DND-41 (cell line): ENCODE data around the gene TFAP2A.

Source experiments
- ATAC-seq: fragments of 200-7000 bp; cut with Tn5 transposase; 3 replicates; pipeline ENCODE4 v1.9.1; 2021; ENCODE audit warnings: low read depth; ENCODE audit not compliant: insufficient read depth
- DNase-seq: peaks from one replicate; pipeline ENCODE4 v3.0.0-alpha.2; 2020
- H2AFZ ChIP-seq: 2 replicates; pipeline ENCODE4 v1.6.0; 2012; ENCODE audit warnings: low read depth, low read length
- H3K27ac ChIP-seq: 2 replicates; pipeline ENCODE4 v1.5.1; 2012; ENCODE audit warnings: low read length, inconsistent platforms
- H3K27me3 ChIP-seq: fragments of 200-600 bp; sonication (generic); 2 replicates; pipeline ENCODE4 v1.6.0; 2012; ENCODE audit warnings: low read length, mild to moderate bottlenecking, inconsistent platforms; ENCODE audit not compliant: insufficient read depth, poor library complexity
- H3K36me3 ChIP-seq: 2 replicates; pipeline ENCODE4 v1.5.1; 2012; ENCODE audit warnings: low read length, inconsistent platforms; ENCODE audit not compliant: insufficient read depth
- H3K4me1 ChIP-seq: 2 replicates; pipeline ENCODE4 v1.5.1; 2012; ENCODE audit warnings: mild to moderate bottlenecking, low read length; ENCODE audit not compliant: insufficient read depth
- H3K4me2 ChIP-seq: 2 replicates; pipeline ENCODE4 v1.6.0; 2012; ENCODE audit warnings: mild to moderate bottlenecking, moderate library complexity, low read length, inconsistent platforms; ENCODE audit not compliant: insufficient read depth
- H3K4me3 ChIP-seq, 2 experiments: fragments of 200-600 bp in 1 of 2; shearing (Covaris generic) in 1 of 2; 2 replicates each; pipeline ENCODE4 v1.5.1; 2012 to 2016; ENCODE audit warnings: inconsistent platforms in 2 of 2, low read length in 2 of 2, mild to moderate bottlenecking in 2 of 2, low read depth in 1 of 2, moderate library complexity in 1 of 2
- H3K79me2 ChIP-seq: 2 replicates; pipeline ENCODE4 v1.6.0; 2012; ENCODE audit warnings: low read length, inconsistent platforms; ENCODE audit not compliant: insufficient read depth
- H3K9ac ChIP-seq: 2 replicates; pipeline ENCODE4 v1.6.0; 2012; ENCODE audit warnings: low read depth, mild to moderate bottlenecking, inconsistent platforms, low read length, moderate library complexity
- H3K9me3 ChIP-seq: 2 replicates; pipeline ENCODE4 v1.5.1; 2012; ENCODE audit warnings: low read length, moderate library complexity, mild to moderate bottlenecking, inconsistent platforms; ENCODE audit not compliant: insufficient read depth, severe bottlenecking
- H4K20me1 ChIP-seq: 2 replicates; pipeline ENCODE4 v1.6.0; 2012; ENCODE audit warnings: low read length; ENCODE audit not compliant: insufficient read depth
- EZH2 ChIP-seq: IDR thresholded peaks from 3 replicates; pipeline ENCODE4 v1.6.1; 2012; ENCODE audit warnings: borderline replicate concordance, low read depth, mild to moderate bottlenecking, moderate library complexity, low read length, inconsistent platforms; ENCODE audit not compliant: severe bottlenecking
- TF ChIP-seq, protein P1 (sequence below): IDR thresholded peaks from 2 replicates; pipeline ENCODE4 v1.5.1; 2012; ENCODE audit warnings: borderline replicate concordance, low read length, moderate library complexity, mild to moderate bottlenecking; ENCODE audit not compliant: poor library complexity, severe bottlenecking; ENCODE audit errors: extremely low read depth

Gene TFAP2A

DNA sequence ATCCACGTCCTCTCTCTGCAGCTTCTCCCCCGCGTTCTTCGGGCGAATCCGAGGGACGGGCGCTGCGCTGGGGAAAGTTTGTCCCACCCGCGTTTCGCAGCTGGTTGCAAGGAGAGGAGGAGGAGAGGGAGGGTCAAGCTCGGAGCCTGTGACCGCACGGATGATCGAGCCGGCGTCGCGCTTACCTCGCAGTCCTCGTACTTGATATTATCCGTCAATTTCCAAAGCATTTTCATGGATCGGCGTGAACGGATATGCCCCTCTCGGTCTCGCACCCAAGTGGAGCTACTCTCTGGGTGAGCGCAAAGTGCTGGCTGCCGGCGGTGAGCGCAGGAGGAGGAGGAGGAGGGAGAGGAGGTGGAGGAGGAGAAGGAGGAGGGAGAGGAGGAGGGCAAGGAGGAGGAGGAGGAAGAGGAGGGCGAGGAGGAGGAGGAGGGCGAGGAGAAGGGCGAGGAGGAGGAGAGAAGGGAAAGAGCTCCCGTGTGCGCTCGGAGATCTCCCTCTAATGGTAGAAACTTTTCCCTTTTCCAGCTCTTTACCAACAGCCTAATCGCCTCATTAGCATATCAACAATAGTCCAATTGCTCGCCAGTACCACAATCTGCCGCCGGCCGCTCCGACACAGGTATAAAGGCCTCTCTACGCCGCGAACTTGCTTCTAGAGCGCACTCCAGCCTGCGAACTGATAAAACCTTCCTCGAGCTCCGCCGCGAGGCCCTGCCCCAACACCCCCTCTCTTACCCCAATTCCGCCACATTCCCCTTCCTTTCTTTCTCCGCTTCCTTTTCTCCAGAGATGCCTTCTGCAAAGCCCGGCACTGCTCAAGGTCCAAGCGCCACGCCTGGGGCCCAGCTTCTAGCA lies at the start of gene TFAP2A:
TSS of gene TFAP2A (minus strand) at position 319 of the 861 bp plus-strand sequence. CDS start at position 236, 83 bp downstream.
- H3K4me3 ChIP-seq = no peak within 1 kb of the TSS
- H4K20me1 ChIP-seq = no peaks in the 10 kb centered on the region
- no peak within 1 kb of the TSS for H3K27ac ChIP-seq
- H3K79me2 ChIP-seq = no peaks in the 10 kb centered on the region
- DNase-seq (no peak), ATAC-seq (no peak)
- no peak within 1 kb of the TSS for H3K9ac ChIP-seq
- no peaks in the 10 kb centered on the region for H3K36me3 ChIP-seq
- no peak within 1 kb of the TSS for H3K4me2 ChIP-seq
- no peaks in the 10 kb centered on the region for H3K4me1 ChIP-seq
- H3K27me3 ChIP-seq = no peaks in the 10 kb centered on the region
- no peak for TF ChIP-seq EZH2
- TF ChIP-seq, protein P1, sequence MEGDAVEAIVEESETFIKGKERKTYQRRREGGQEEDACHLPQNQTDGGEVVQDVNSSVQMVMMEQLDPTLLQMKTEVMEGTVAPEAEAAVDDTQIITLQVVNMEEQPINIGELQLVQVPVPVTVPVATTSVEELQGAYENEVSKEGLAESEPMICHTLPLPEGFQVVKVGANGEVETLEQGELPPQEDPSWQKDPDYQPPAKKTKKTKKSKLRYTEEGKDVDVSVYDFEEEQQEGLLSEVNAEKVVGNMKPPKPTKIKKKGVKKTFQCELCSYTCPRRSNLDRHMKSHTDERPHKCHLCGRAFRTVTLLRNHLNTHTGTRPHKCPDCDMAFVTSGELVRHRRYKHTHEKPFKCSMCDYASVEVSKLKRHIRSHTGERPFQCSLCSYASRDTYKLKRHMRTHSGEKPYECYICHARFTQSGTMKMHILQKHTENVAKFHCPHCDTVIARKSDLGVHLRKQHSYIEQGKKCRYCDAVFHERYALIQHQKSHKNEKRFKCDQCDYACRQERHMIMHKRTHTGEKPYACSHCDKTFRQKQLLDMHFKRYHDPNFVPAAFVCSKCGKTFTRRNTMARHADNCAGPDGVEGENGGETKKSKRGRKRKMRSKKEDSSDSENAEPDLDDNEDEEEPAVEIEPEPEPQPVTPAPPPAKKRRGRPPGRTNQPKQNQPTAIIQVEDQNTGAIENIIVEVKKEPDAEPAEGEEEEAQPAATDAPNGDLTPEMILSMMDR = no peak
- H2AFZ ChIP-seq = no peak within 1 kb of the TSS
- H3K9me3 ChIP-seq = no peaks in the 10 kb centered on the region

DNA sequence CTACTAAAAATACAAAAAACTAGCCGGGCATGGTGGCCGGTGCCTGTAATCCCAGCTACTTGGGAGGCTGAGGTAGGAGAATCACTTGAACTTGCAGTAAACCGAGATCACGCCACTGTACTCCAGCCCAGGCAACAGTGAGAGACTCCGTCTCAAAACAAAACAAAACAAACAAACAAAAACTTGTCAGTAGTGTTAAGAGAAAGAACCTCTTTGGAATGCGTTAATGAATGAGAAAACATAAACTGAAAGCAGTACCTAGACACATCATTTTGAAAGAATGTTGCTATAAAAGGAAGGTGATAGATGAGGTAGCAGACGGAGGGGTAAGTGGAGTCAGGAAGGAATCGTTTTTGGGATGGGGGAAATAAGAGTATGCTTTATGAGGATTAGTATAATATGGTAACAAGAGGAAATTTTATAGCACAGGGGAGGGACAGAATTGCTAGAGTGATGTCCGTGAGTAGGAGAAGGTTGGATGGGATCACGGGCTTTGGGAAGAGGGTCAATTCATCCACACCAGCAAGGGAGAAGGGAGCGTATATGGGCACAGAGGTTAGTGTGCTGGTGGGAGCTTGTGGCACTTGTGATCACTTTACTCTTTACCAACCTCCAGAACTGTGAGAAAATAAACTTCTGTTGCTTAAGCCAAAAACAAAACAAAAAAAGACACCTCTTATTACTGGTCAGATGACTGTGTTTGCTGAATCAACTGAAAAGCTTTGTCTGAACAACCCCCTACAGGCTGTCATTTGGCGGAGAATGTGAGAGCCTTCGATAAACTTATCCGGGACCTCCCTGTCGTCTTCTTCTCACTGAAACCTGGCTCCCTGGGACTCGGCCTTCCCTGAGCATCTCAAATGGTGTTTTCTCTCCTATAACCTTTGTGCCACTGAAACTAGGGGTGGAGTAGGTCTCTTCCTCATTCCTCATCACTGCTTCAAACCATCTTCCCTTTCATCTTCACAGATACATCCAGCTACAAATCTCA lies 48.9 kb upstream of the TFAP2A start:
- no peak for ATAC-seq

DNA sequence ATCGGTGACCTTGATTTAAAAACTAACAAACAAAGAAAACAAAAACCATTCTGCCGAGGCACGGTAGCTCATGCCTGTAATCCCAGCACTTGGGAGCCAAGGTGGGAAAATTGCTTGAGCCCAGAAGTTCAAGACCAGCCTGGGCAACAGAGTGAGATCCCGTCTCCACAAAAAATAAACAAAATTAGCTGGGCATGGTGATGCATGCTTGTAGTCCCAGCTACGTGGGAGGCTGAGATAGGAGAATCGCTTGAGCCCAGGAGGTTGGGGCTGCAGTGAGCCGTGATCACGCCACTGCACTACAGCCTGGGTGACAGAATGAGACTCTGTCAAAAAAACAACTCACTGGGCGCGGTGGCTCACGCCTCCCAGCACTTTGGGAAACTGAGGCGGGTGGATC lies 48.2 kb upstream of the TFAP2A start:
- H3K4me3 ChIP-seq = no peak overlapping the region
- H2AFZ ChIP-seq = no peak overlapping the region
- no peaks in the 10 kb centered on the region for H3K27me3 ChIP-seq
- no peaks in the 10 kb centered on the region for H3K4me1 ChIP-seq
- H3K9ac ChIP-seq = no peak overlapping the region
- TF ChIP-seq, protein P1 = no peak
- TF ChIP-seq EZH2 = no peak
- DNase-seq (no peak), ATAC-seq (no peak)
- no peaks in the 10 kb centered on the region for H4K20me1 ChIP-seq
- no peak overlapping the region for H3K27ac ChIP-seq
- no peaks in the 10 kb centered on the region for H3K79me2 ChIP-seq
- H3K36me3 ChIP-seq = no peaks in the 10 kb centered on the region
- no peak overlapping the region for H3K4me2 ChIP-seq
- H3K9me3 ChIP-seq = no peaks in the 10 kb centered on the region

More for the DNA sequence above, 48.9 kb upstream of the TFAP2A start:
- no peak overlapping the region for H3K9ac ChIP-seq
- H3K79me2 ChIP-seq = no peaks in the 10 kb centered on the region
- no peak for DNase-seq
- no peak overlapping the region for H2AFZ ChIP-seq
- no peaks in the 10 kb centered on the region for H3K9me3 ChIP-seq
- H3K4me2 ChIP-seq = no peak overlapping the region
- H3K27me3 ChIP-seq = no peaks in the 10 kb centered on the region
- no peaks in the 10 kb centered on the region for H3K4me1 ChIP-seq
- no peak for TF ChIP-seq EZH2
- TF ChIP-seq, protein P1 = no peak
- H4K20me1 ChIP-seq = no peaks in the 10 kb centered on the region
- no peaks in the 10 kb centered on the region for H3K36me3 ChIP-seq
- H3K27ac ChIP-seq = no peak overlapping the region
- no peak overlapping the region for H3K4me3 ChIP-seq
